DND-41 (cell line): Measurements from ENCODE around the gene PLCD3.

Source experiments
- CTCF ChIP-seq: IDR thresholded peaks from 2 replicates; pipeline ENCODE4 v1.5.1; 2012; ENCODE audit warnings: borderline replicate concordance, low read length, moderate library complexity, mild to moderate bottlenecking; ENCODE audit not compliant: poor library complexity, severe bottlenecking; ENCODE audit errors: extremely low read depth
- EZH2 ChIP-seq: IDR thresholded peaks from 3 replicates; pipeline ENCODE4 v1.6.1; 2012; ENCODE audit warnings: borderline replicate concordance, low read depth, mild to moderate bottlenecking, moderate library complexity, low read length, inconsistent platforms; ENCODE audit not compliant: severe bottlenecking

GRCh38 chr17:45168991-45169752, 36.9 kb upstream of the PLCD3 start:
- TF ChIP-seq EZH2 = no peak
- no peak for TF ChIP-seq CTCF
